B cell (primary cell): ENCODE data around the gene CRYBG3.

ENCODE experiments used
- EZH2 ChIP-seq: IDR thresholded peaks from 2 replicates; pipeline ENCODE4 v1.6.1; 2012; ENCODE audit warnings: borderline replicate concordance, low read depth, mild to moderate bottlenecking, moderate library complexity, low read length; ENCODE audit not compliant: insufficient read depth, poor library complexity, severe bottlenecking
- TF ChIP-seq, protein P1 (sequence below): fragments of 200-600 bp; IDR thresholded peaks from one replicate; pipeline ENCODE4 v1.8.0; 2022; ENCODE audit warnings: antibody characterized with exemption, mild to moderate bottlenecking

DNA sequence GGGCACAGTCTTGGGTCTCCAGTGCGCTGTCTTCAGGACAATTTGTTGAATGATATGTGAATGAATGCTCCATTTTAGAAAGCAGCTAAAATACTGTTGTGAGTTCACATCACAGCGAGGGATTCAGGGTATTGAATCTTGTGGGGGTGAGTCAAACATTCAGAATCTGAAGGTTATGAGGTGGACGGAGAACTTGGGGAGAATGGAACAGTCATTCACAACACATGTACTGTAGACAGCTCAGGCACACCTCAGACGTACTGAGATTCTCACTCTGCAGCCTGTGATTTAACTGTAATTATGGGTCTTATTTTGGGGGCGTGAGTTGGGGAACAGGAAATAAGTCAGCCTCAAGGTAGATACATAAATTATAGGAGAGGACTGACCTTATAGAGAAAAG lies 13.9 kb downstream of the CRYBG3 start:
- TF ChIP-seq, protein P1, sequence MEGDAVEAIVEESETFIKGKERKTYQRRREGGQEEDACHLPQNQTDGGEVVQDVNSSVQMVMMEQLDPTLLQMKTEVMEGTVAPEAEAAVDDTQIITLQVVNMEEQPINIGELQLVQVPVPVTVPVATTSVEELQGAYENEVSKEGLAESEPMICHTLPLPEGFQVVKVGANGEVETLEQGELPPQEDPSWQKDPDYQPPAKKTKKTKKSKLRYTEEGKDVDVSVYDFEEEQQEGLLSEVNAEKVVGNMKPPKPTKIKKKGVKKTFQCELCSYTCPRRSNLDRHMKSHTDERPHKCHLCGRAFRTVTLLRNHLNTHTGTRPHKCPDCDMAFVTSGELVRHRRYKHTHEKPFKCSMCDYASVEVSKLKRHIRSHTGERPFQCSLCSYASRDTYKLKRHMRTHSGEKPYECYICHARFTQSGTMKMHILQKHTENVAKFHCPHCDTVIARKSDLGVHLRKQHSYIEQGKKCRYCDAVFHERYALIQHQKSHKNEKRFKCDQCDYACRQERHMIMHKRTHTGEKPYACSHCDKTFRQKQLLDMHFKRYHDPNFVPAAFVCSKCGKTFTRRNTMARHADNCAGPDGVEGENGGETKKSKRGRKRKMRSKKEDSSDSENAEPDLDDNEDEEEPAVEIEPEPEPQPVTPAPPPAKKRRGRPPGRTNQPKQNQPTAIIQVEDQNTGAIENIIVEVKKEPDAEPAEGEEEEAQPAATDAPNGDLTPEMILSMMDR: no peak
- no peak for TF ChIP-seq EZH2
